ENCODE data around the gene PCDHB15. TPM values are rescaled to one million over a fixed set of nuclear protein-coding genes. Genes with fewer than 3 reads are reported as not detected.
A peak's percentile ranks its signal among the peaks of the same experiment; 100 is the strongest.
"Not testable (repeated sequence)": the region's sequence is repeated elsewhere in the genome, so short reads cannot be mapped to it uniquely, and the experiment has no call there.

The PCDHB15 gene
- polyA plus RNA-seq (ENCODE audit: insufficient read length in 12 of 12), result 10 to 100 TPM in 1 of 12 donors, 1 to 10 TPM in 10, not detected in 1; 5.8 to 12.3 (median 6.8) TPM
- long read RNA-seq, donor 1, full-length matches to known transcripts, result 6 of 6 reads
- long read RNA-seq, donor 1, partial matches to known transcripts, result 0 of 6 reads
- long read RNA-seq, donor 1, other reads (novel, unspliced or antisense), result 0 of 6 reads
- long read RNA-seq, donor 2, full-length matches to known transcripts, result 8 of 8 reads
- long read RNA-seq, donor 2, partial matches to known transcripts, result 0 of 8 reads
- long read RNA-seq, donor 2, other reads (novel, unspliced or antisense), result 0 of 8 reads
- long read RNA-seq, donor 3, full-length matches to known transcripts, result 2 of 2 reads
- long read RNA-seq, donor 3, partial matches to known transcripts, result 0 of 2 reads
- long read RNA-seq, donor 3, other reads (novel, unspliced or antisense), result 0 of 2 reads
- long read RNA-seq, donor 4, full-length matches to known transcripts, result 1 of 1 reads
- long read RNA-seq, donor 4, partial matches to known transcripts, result 0 of 1 reads
- long read RNA-seq, donor 4, other reads (novel, unspliced or antisense), result 0 of 1 reads
- long read RNA-seq, donor 5, full-length matches to known transcripts, result 3 of 3 reads
- long read RNA-seq, donor 5, partial matches to known transcripts, result 0 of 3 reads
- long read RNA-seq, donor 5, other reads (novel, unspliced or antisense), result 0 of 3 reads
- long read RNA-seq, donor 6, full-length matches to known transcripts, result 6 of 6 reads
- long read RNA-seq, donor 6, partial matches to known transcripts, result 0 of 6 reads
- long read RNA-seq, donor 6, other reads (novel, unspliced or antisense), result 0 of 6 reads
- long read RNA-seq, donor 7, full-length matches to known transcripts, result 8 of 8 reads
- long read RNA-seq, donor 7, partial matches to known transcripts, result 0 of 8 reads
- long read RNA-seq, donor 7, other reads (novel, unspliced or antisense), result 0 of 8 reads
- long read RNA-seq, donor 8, full-length matches to known transcripts, result 3 of 3 reads
- long read RNA-seq, donor 8, partial matches to known transcripts, result 0 of 3 reads
- long read RNA-seq, donor 8, other reads (novel, unspliced or antisense), result 0 of 3 reads
- long read RNA-seq, donor 9, full-length matches to known transcripts, result 6 of 6 reads
- long read RNA-seq, donor 9, partial matches to known transcripts, result 0 of 6 reads
- long read RNA-seq, donor 9, other reads (novel, unspliced or antisense), result 0 of 6 reads
- long read RNA-seq, donor 10, full-length matches to known transcripts, result 6 of 6 reads
- long read RNA-seq, donor 10, partial matches to known transcripts, result 0 of 6 reads
- long read RNA-seq, donor 10, other reads (novel, unspliced or antisense), result 0 of 6 reads
- long read RNA-seq, donor 11, full-length matches to known transcripts, result 6 of 6 reads
- long read RNA-seq, donor 11, partial matches to known transcripts, result 0 of 6 reads
- long read RNA-seq, donor 11, other reads (novel, unspliced or antisense), result 0 of 6 reads

- peak; percentile 22 for DNase-seq
Measured at GRCh38 chr5:141245250-141245717, at the start of gene PCDHB15. PCDHB15 (plus strand) TSS chr5:141245395; CDS start chr5:141245579, 184 bp downstream.

GRCh38 chr5:141196363-141196762 is 48.8 kb upstream of the PCDHB15 start:
- no peak for DNase-seq

GRCh38 chr5:141199359-141200235 is 45.6 kb upstream of the PCDHB15 start, which contains the start of gene PCDHB11:
PCDHB11 (plus strand) TSS chr5:141199627; CDS start chr5:141199775, 148 bp downstream.
- DNase-seq, result no peak

GRCh38 chr5:141201126-141201525 is 44.1 kb upstream of the PCDHB15 start:
- not testable (repeated sequence) for DNase-seq

GRCh38 chr5:141201646-141202045 is 43.5 kb upstream of the PCDHB15 start:
- not testable (repeated sequence) for DNase-seq

GRCh38 chr5:141208478-141208877 is 36.7 kb upstream of the PCDHB15 start, which contains the start of gene PCDHB12:
PCDHB12 (plus strand) TSS chr5:141208719; CDS start chr5:141208908, 189 bp downstream.
- DNase-seq, result no peak

GRCh38 chr5:141210281-141210680 is 34.9 kb upstream of the PCDHB15 start:
- not testable (repeated sequence) for DNase-seq

- DNase-seq, result not testable (repeated sequence)
Measured at GRCh38 chr5:141210849-141211248, 34.3 kb upstream of the PCDHB15 start.

- not testable (repeated sequence) for DNase-seq
Measured at GRCh38 chr5:141213656-141214339, 31.4 kb upstream of the PCDHB15 start, which contains the start of gene PCDHB13. PCDHB13 (plus strand) TSS chr5:141213919; CDS start chr5:141214124, 205 bp downstream.

- not testable (repeated sequence) for DNase-seq
Measured at GRCh38 chr5:141214583-141214982, 30.6 kb upstream of the PCDHB15 start.

- DNase-seq, result not testable (repeated sequence)
Measured at GRCh38 chr5:141215504-141215903, 29.7 kb upstream of the PCDHB15 start.

- DNase-seq, result not testable (repeated sequence)
Measured at GRCh38 chr5:141216035-141216434, 29.2 kb upstream of the PCDHB15 start.

GRCh38 chr5:141223112-141223783 is 21.9 kb upstream of the PCDHB15 start, which contains the start of gene PCDHB14:
PCDHB14 (plus strand) TSS chr5:141223343; CDS start chr5:141223506, 163 bp downstream.
- no peak for DNase-seq

- not testable (repeated sequence) for DNase-seq
Measured at GRCh38 chr5:141224844-141225243, 20.4 kb upstream of the PCDHB15 start.

GRCh38 chr5:141225421-141225820 is 19.8 kb upstream of the PCDHB15 start:
- not testable (repeated sequence) for DNase-seq

GRCh38 chr5:141234109-141234667 is 11.0 kb upstream of the PCDHB15 start:
- peak; percentile 18 for DNase-seq

- not testable (repeated sequence) for DNase-seq
Measured at GRCh38 chr5:141235922-141236321, 9.3 kb upstream of the PCDHB15 start.

Data from muscle of arm (tissue), 14 donors.